H9 (cell line): ENCODE measurements around the gene CATSPERE. TPM values are rescaled to one million over a fixed set of nuclear protein-coding genes. Genes with fewer than 3 reads are reported as not detected.

ENCODE experiments used
- DNase-seq: peaks from one replicate; pipeline ENCODE4 v3.0.0-alpha.2; 2017
- H2AFZ ChIP-seq: one replicate; pipeline ENCODE4 v1.6.1; 2013; ENCODE audit warnings: mild to moderate bottlenecking, low read length, control low read depth, moderate library complexity
- H2AK5ac ChIP-seq: 2 replicates; pipeline ENCODE4 v1.6.1; 2013; ENCODE audit warnings: low read length, control low read depth, mixed read lengths; ENCODE audit not compliant: insufficient read length
- H2BK120ac ChIP-seq: one replicate; pipeline ENCODE4 v1.6.1; 2013; ENCODE audit warnings: low read depth, mild to moderate bottlenecking, low read length, control low read depth, inconsistent platforms; ENCODE audit not compliant: poor library complexity, severe bottlenecking
- H2BK12ac ChIP-seq: 2 replicates; pipeline ENCODE4 v1.6.1; 2013; ENCODE audit warnings: low read length, control low read depth, mixed read lengths, low read depth; ENCODE audit not compliant: insufficient read length
- H2BK15ac ChIP-seq: 2 replicates; pipeline ENCODE4 v1.6.1; 2013; ENCODE audit warnings: low read depth, low read length, control low read depth
- H2BK20ac ChIP-seq: one replicate; pipeline ENCODE4 v1.6.1; 2013; ENCODE audit warnings: low read depth, mild to moderate bottlenecking, low read length, control low read depth, inconsistent platforms; ENCODE audit not compliant: poor library complexity, severe bottlenecking
- H2BK5ac ChIP-seq: 2 replicates; pipeline ENCODE4 v1.6.1; 2013; ENCODE audit warnings: low read length, control low read depth, mixed read lengths; ENCODE audit not compliant: insufficient read length
- H3K14ac ChIP-seq: 2 replicates; pipeline ENCODE4 v1.6.1; 2013; ENCODE audit warnings: low read length, control low read depth; ENCODE audit not compliant: insufficient read depth
- H3K18ac ChIP-seq: 2 replicates; pipeline ENCODE4 v1.6.1; 2013; ENCODE audit warnings: low read depth, mild to moderate bottlenecking, mixed read lengths, low read length, control low read depth; ENCODE audit not compliant: insufficient read length
- H3K23ac ChIP-seq: 2 replicates; pipeline ENCODE4 v1.6.1; 2013; ENCODE audit warnings: low read length, control low read depth, mixed read lengths, low read depth; ENCODE audit not compliant: insufficient read length
- H3K23me2 ChIP-seq: 2 replicates; pipeline ENCODE4 v1.6.1; 2013; ENCODE audit warnings: low read depth, mild to moderate bottlenecking, mixed read lengths, low read length, control low read depth; ENCODE audit not compliant: insufficient read length, poor library complexity, severe bottlenecking
- H3K27ac ChIP-seq: 2 replicates; pipeline ENCODE4 v1.5.1; 2013; ENCODE audit warnings: low read length, control low read depth, mixed read lengths, low read depth; ENCODE audit not compliant: insufficient read length
- H3K27me3 ChIP-seq: 2 replicates; pipeline ENCODE4 v1.6.1; 2013; ENCODE audit warnings: low read length, control low read depth, inconsistent platforms; ENCODE audit not compliant: insufficient read depth
- H3K4ac ChIP-seq: 2 replicates; pipeline ENCODE4 v1.6.1; 2013; ENCODE audit warnings: low read depth, mild to moderate bottlenecking, control low read depth, inconsistent platforms, low read length, moderate library complexity
- H3K4me1 ChIP-seq: 2 replicates; pipeline ENCODE4 v1.6.1; 2013; ENCODE audit warnings: low read length, control low read depth, inconsistent platforms; ENCODE audit not compliant: insufficient read depth
- H3K4me2 ChIP-seq: 2 replicates; pipeline ENCODE4 v1.6.1; 2013; ENCODE audit warnings: low read length, control low read depth, mixed read lengths; ENCODE audit not compliant: insufficient read length, insufficient read depth
- H3K56ac ChIP-seq: 2 replicates; pipeline ENCODE4 v1.6.1; 2013; ENCODE audit warnings: low read depth, mild to moderate bottlenecking, mixed read lengths, low read length, control low read depth; ENCODE audit not compliant: insufficient read length
- H3K79me1 ChIP-seq: 2 replicates; pipeline ENCODE4 v1.6.1; 2013; ENCODE audit warnings: low read depth, mild to moderate bottlenecking, moderate library complexity, low read length, control low read depth, inconsistent platforms; ENCODE audit not compliant: insufficient read depth, poor library complexity, severe bottlenecking
- H3K79me2 ChIP-seq: 2 replicates; pipeline ENCODE4 v1.6.1; 2013; ENCODE audit warnings: low read length, control low read depth, inconsistent platforms; ENCODE audit not compliant: insufficient read depth
- H3K9ac ChIP-seq: 2 replicates; pipeline ENCODE4 v1.6.1; 2013; ENCODE audit warnings: low read length, control low read depth, mixed read lengths; ENCODE audit not compliant: insufficient read length; ENCODE audit errors: extremely low read depth
- H3K9me3 ChIP-seq: one replicate; pipeline ENCODE4 v1.6.1; 2013; ENCODE audit warnings: low read depth, low read length, inconsistent platforms; ENCODE audit not compliant: control insufficient read depth
- H3T11ph ChIP-seq: one replicate; pipeline ENCODE4 v1.6.1; 2013; ENCODE audit warnings: mild to moderate bottlenecking, low read length, control low read depth, inconsistent platforms
- H4K20me1 ChIP-seq: one replicate; pipeline ENCODE4 v1.6.1; 2013; ENCODE audit not compliant: control insufficient read depth, insufficient read length, insufficient read depth
- H4K5ac ChIP-seq: 2 replicates; pipeline ENCODE4 v1.6.1; 2013; ENCODE audit warnings: low read depth, mild to moderate bottlenecking, mixed read lengths, low read length, control low read depth; ENCODE audit not compliant: insufficient read length
- H4K8ac ChIP-seq: replicated peaks from 2 replicates; pipeline ENCODE4 v1.6.1; 2013; ENCODE audit warnings: low read length, control low read depth, mixed read lengths, low read depth; ENCODE audit not compliant: insufficient read length
- H4K91ac ChIP-seq: 2 replicates; pipeline ENCODE4 v1.6.1; 2013; ENCODE audit warnings: low read depth, mild to moderate bottlenecking, moderate library complexity, mixed read lengths, low read length, control low read depth; ENCODE audit not compliant: insufficient read length
- H3K27ac Mint-ChIP-seq, 3 experiments: 2 replicates in 2 of 3; 3 replicates in 1 of 3; pipeline ENCODE4 v1.8.0; 2020 to 2021; ENCODE audit warnings: mixed read lengths in 3 of 3, mild to moderate bottlenecking in 1 of 3, moderate library complexity in 1 of 3
- H3K27me3 Mint-ChIP-seq: 2 replicates; pipeline ENCODE4 v1.8.0; 2021; ENCODE audit warnings: low read depth, mild to moderate bottlenecking, moderate library complexity, mixed read lengths
- H3K36me3 Mint-ChIP-seq, 3 experiments: 2 replicates in 2 of 3; 3 replicates in 1 of 3; pipeline ENCODE4 v1.8.0; 2020 to 2021; ENCODE audit warnings: low read depth in 3 of 3, mixed read lengths in 3 of 3; ENCODE audit not compliant: insufficient read depth in 1 of 3
- H3K4me1 Mint-ChIP-seq, 2 experiments: 2 replicates each; pipeline ENCODE4 v1.8.0; 2020; ENCODE audit warnings: mixed read lengths in 2 of 2
- H3K4me3 Mint-ChIP-seq, 2 experiments: 2 replicates in 1 of 2; 3 replicates in 1 of 2; pipeline ENCODE4 v1.8.0; 2020 to 2021; ENCODE audit warnings: mild to moderate bottlenecking in 2 of 2, mixed read lengths in 2 of 2, moderate library complexity in 1 of 2
- H3K9me3 Mint-ChIP-seq, 2 experiments: 2 replicates in 1 of 2; 3 replicates in 1 of 2; pipeline ENCODE4 v1.8.0; 2020; ENCODE audit warnings: mild to moderate bottlenecking in 2 of 2, mixed read lengths in 2 of 2, moderate library complexity in 1 of 2
- WGBS: extraction: QIAGEN DNeasy Blood & Tissue Kit; methylation state at CpG from one replicate; pipeline ENCODE4 v1.1.7; 2013; ENCODE audit warnings: missing lambda C conversion rate, low lambda C conversion rate, mixed read lengths; ENCODE audit not compliant: insufficient read length; ENCODE audit errors: extremely low coverage; 5-methylcytosine and 5-hydroxymethylcytosine counted together
- total RNA-seq: library from RNA; stranded (reverse); gene quantifications from 2 replicates; pipeline ENCODE4 v1.2.1, GENCODE V29; 2021
- TF ChIP-seq, protein P1 (sequence below): fragments of 200-600 bp; sonication (generic); conservative IDR thresholded peaks from 3 replicates; pipeline ENCODE4 v1.8.0; 2021; ENCODE audit warnings: antibody characterized with exemption, mild to moderate bottlenecking

The CATSPERE gene
- total RNA-seq, 1 experiment from 2014 or later: 0.31 TPM

DNA sequence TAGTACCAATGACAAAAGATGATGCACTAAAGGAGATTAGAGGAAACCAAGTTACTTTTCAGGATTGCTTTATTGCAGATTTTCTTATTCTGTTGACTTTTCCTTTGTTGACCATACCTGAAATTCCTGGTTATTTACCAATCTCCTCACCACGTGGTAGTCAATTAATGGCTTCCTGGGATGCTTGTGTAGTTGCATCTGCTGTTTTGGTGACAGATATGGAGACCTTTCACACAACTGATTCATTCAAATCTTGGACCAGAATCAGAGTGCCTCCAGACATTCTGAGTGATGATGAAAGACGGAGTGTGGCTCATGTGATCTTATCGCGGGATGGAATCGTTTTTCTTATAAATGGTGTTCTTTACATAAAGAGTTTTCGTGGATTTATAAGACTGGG lies 91.3 kb downstream of the CATSPERE start:
- no peak overlapping the region for H3K9ac ChIP-seq
- peaks cover 17 to 23% of the 10 kb centered on the region in 2 experiments for H3K9me3 Mint-ChIP-seq
- no peak overlapping the region for H3K27ac Mint-ChIP-seq
- H2BK120ac ChIP-seq: no peak overlapping the region
- H3K4me1 ChIP-seq: no peaks in the 10 kb centered on the region
- WGBS: no CpG with 5 or more reads among the region's 6 CpGs
- H3K79me1 ChIP-seq: no peaks in the 10 kb centered on the region
- no peak overlapping the region for H3K14ac ChIP-seq
- no peak overlapping the region for H4K5ac ChIP-seq
- no peak overlapping the region for H2AK5ac ChIP-seq
- H4K20me1 ChIP-seq: no peaks in the 10 kb centered on the region
- no peak overlapping the region for H3K23ac ChIP-seq
- no peak for DNase-seq
- H3K27me3 Mint-ChIP-seq: no peaks in the 10 kb centered on the region
- no peak overlapping the region for H2BK20ac ChIP-seq
- H3K4ac ChIP-seq: no peak overlapping the region
- H3K9me3 ChIP-seq: no peaks in the 10 kb centered on the region
- TF ChIP-seq, protein P1, sequence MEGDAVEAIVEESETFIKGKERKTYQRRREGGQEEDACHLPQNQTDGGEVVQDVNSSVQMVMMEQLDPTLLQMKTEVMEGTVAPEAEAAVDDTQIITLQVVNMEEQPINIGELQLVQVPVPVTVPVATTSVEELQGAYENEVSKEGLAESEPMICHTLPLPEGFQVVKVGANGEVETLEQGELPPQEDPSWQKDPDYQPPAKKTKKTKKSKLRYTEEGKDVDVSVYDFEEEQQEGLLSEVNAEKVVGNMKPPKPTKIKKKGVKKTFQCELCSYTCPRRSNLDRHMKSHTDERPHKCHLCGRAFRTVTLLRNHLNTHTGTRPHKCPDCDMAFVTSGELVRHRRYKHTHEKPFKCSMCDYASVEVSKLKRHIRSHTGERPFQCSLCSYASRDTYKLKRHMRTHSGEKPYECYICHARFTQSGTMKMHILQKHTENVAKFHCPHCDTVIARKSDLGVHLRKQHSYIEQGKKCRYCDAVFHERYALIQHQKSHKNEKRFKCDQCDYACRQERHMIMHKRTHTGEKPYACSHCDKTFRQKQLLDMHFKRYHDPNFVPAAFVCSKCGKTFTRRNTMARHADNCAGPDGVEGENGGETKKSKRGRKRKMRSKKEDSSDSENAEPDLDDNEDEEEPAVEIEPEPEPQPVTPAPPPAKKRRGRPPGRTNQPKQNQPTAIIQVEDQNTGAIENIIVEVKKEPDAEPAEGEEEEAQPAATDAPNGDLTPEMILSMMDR: no peak
- H3K27ac ChIP-seq: no peak overlapping the region
- H2BK12ac ChIP-seq: no peak overlapping the region
- H4K91ac ChIP-seq: no peak overlapping the region
- H3K18ac ChIP-seq: no peak overlapping the region
- H2BK5ac ChIP-seq: no peak overlapping the region
- H3K4me2 ChIP-seq: no peak overlapping the region
- peaks cover 1 to 6% (median 2%) of the 10 kb centered on the region in 3 experiments; a peak in 3 of 7 replicates for H3K36me3 Mint-ChIP-seq
- no peaks in the 10 kb centered on the region for H3K27me3 ChIP-seq
- H3T11ph ChIP-seq: no peak overlapping the region
- H3K23me2 ChIP-seq: no peaks in the 10 kb centered on the region
- no peak overlapping the region for H3K4me3 Mint-ChIP-seq
- H2BK15ac ChIP-seq: no peak overlapping the region
- H3K79me2 ChIP-seq: no peaks in the 10 kb centered on the region
- H4K8ac ChIP-seq: no peak overlapping the region
- no peak overlapping the region for H2AFZ ChIP-seq
- H3K4me1 Mint-ChIP-seq: no peaks in the 10 kb centered on the region
- H3K56ac ChIP-seq: no peak overlapping the region
